ENCODE results near the gene RAD51D.

GRCh38 chr17:35073183-35073790, 46.4 kb downstream of the RAD51D start:
- TF ChIP-seq CTCF (IDR thresholded peaks at IDR 0.05) (no peak), POLR2A (IDR thresholded peaks at IDR 0.05) (no peak)

Data from heart left ventricle (tissue), 13 donors.